GM19397 (cell line): Measurements from ENCODE around the gene CLPSL1.
"Not testable (repeated sequence)": the region's sequence is repeated elsewhere in the genome, so short reads cannot be mapped to it uniquely, and the experiment has no call there.

Source experiments
- ATAC-seq: cut with Tn5 transposase; IDR thresholded peaks from one replicate; pipeline ENCODE4 v1.9.1; 2021; ENCODE audit warnings: mild to moderate bottlenecking, moderate library complexity; ENCODE audit not compliant: unreplicated experiment

Gene CLPSL1

GRCh38 chr6:35780719-35781118 lies at the start of gene CLPSL1:
TSS of gene CLPSL1 (plus strand) at chr6:35781019. CDS start at chr6:35781111, 92 bp downstream.
- no peak for ATAC-seq

GRCh38 chr6:35731414-35731735 lies 49.4 kb upstream of the CLPSL1 start:
- ATAC-seq: peak; percentile 46

- ATAC-seq: peak; percentile 53
Observed at GRCh38 chr6:35731736-35732532, 48.9 kb upstream of the CLPSL1 start.

GRCh38 chr6:35733633-35734032 lies 47.2 kb upstream of the CLPSL1 start:
- no peak for ATAC-seq

- ATAC-seq: not testable (repeated sequence)
Observed at GRCh38 chr6:35734319-35734718, 46.5 kb upstream of the CLPSL1 start.

- ATAC-seq: no peak
Observed at GRCh38 chr6:35735452-35735851, 45.4 kb upstream of the CLPSL1 start.

- no peak for ATAC-seq
Observed at GRCh38 chr6:35736253-35736894, 44.4 kb upstream of the CLPSL1 start.

GRCh38 chr6:35736982-35737412 lies 43.8 kb upstream of the CLPSL1 start, which contains the start of gene ARMC12:
TSS of gene ARMC12 (plus strand) at chr6:35737032. CDS start at chr6:35737109, 77 bp downstream.
- no peak for ATAC-seq

GRCh38 chr6:35737413-35738211 lies 43.2 kb upstream of the CLPSL1 start:
- ATAC-seq: no peak

- no peak for ATAC-seq
Observed at GRCh38 chr6:35739645-35740524, 40.9 kb upstream of the CLPSL1 start.

- no peak for ATAC-seq
Observed at GRCh38 chr6:35742842-35743241, 38.0 kb upstream of the CLPSL1 start.

GRCh38 chr6:35745509-35745908 lies 35.3 kb upstream of the CLPSL1 start:
- ATAC-seq: no peak

GRCh38 chr6:35746516-35746915 lies 34.3 kb upstream of the CLPSL1 start:
- ATAC-seq: no peak

- no peak for ATAC-seq
Observed at GRCh38 chr6:35747877-35748276, 32.9 kb upstream of the CLPSL1 start.

GRCh38 chr6:35750557-35750956 lies 30.3 kb upstream of the CLPSL1 start:
- no peak for ATAC-seq

- no peak for ATAC-seq
Observed at GRCh38 chr6:35751594-35751993, 29.2 kb upstream of the CLPSL1 start.

- ATAC-seq: no peak
Observed at GRCh38 chr6:35752330-35752729, 28.5 kb upstream of the CLPSL1 start.

GRCh38 chr6:35754452-35755277 lies 26.2 kb upstream of the CLPSL1 start:
- no peak for ATAC-seq

GRCh38 chr6:35755278-35755924 lies 25.4 kb upstream of the CLPSL1 start:
- no peak for ATAC-seq
